ENCODE results near the gene ABAT.

Gene ABAT

DNA sequence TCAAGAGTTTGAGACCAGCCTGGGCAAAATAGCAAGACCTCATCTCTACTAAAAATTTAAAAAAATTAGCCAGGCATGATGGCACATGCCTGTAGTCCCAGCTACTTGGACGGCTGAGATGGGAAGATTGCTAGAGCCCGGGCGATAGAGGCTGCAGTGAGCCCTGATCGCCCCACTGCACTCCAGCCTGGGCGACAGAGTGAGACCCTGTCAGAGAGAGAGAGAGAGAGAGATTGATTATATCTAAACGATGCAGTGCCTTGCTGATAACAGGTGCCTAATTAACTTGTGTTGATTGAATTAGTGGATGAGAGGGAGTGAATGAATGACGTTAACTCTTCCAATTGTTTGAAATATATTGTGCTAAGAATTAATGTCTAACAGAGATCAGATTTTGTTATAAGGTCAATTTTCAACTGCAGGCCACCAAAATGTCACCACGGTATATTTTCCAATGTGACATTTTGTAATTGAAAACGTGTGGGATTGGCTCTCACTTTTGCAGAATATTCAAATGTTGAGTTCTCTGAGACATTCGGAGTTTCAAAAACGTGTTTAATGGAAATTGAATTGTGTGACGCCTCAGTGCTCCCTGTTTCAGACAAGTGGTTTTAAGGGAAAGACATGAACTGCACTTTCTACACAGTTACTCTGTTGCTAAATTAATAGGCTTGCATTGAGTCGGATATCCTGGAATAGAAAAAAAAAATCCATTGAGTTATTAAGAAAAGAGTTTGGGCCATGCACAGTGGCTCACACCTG lies 53.6 kb downstream of the ABAT start:
- TF ChIP-seq TAF1 (IDR thresholded peaks at IDR 0.05; ENCODE audit: borderline replicate concordance, insufficient read depth, low read length) (no peak), FOXP2 (optimal IDR thresholded peaks at IDR 0.05; ENCODE audit: borderline replicate concordance, extremely low read depth, extremely low read length, insufficient read depth) (no peak), SIN3A (IDR thresholded peaks at IDR 0.05; ENCODE audit: borderline replicate concordance, insufficient read depth, low read length) (no peak), POLR2AphosphoS5 (IDR thresholded peaks at IDR 0.05; ENCODE audit: low read depth, low read length) (no peak)
- TF ChIP-seq, protein P1, sequence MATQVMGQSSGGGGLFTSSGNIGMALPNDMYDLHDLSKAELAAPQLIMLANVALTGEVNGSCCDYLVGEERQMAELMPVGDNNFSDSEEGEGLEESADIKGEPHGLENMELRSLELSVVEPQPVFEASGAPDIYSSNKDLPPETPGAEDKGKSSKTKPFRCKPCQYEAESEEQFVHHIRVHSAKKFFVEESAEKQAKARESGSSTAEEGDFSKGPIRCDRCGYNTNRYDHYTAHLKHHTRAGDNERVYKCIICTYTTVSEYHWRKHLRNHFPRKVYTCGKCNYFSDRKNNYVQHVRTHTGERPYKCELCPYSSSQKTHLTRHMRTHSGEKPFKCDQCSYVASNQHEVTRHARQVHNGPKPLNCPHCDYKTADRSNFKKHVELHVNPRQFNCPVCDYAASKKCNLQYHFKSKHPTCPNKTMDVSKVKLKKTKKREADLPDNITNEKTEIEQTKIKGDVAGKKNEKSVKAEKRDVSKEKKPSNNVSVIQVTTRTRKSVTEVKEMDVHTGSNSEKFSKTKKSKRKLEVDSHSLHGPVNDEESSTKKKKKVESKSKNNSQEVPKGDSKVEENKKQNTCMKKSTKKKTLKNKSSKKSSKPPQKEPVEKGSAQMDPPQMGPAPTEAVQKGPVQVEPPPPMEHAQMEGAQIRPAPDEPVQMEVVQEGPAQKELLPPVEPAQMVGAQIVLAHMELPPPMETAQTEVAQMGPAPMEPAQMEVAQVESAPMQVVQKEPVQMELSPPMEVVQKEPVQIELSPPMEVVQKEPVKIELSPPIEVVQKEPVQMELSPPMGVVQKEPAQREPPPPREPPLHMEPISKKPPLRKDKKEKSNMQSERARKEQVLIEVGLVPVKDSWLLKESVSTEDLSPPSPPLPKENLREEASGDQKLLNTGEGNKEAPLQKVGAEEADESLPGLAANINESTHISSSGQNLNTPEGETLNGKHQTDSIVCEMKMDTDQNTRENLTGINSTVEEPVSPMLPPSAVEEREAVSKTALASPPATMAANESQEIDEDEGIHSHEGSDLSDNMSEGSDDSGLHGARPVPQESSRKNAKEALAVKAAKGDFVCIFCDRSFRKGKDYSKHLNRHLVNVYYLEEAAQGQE (IDR thresholded peaks at IDR 0.05; ENCODE audit: insufficient read depth in 1 of 2, low read depth in 2 of 2, low read length in 2 of 2): no peak

DNA sequence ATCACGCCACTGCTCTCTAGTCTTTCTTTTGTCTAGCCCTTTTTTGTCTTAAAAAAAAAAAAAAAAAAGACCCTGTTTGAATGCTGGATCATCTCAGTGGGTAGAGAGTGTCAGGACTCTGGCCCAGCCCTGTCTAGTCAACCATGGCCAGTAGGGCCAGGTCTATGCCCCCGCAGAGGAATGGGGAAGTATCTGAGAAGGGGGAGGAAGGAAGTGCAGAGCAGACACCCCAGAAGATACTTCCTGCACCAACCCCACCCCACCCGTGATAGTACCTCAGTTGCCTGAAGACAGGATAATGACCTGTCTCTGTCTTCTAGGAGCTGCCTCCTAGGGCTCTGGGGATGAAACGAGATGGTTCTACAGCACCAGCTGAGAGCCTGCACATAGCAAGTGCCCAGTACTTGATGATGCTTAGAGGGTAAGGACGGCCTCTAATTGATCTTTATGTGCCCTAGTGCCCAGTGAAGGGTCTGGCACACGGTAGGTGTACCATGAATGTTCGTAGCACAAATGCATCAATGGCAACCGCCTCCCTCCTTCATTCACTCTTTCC lies 55.4 kb downstream of the ABAT start:
- no peak for TF ChIP-seq SIN3A (IDR thresholded peaks at IDR 0.05; ENCODE audit: borderline replicate concordance, insufficient read depth, low read length)
- no peak for TF ChIP-seq POLR2AphosphoS5 (IDR thresholded peaks at IDR 0.05; ENCODE audit: low read depth, low read length)
- TF ChIP-seq TAF1 (IDR thresholded peaks at IDR 0.05; ENCODE audit: borderline replicate concordance, insufficient read depth, low read length): no peak
- TF ChIP-seq, protein P1 (IDR thresholded peaks at IDR 0.05; ENCODE audit: insufficient read depth in 1 of 2, low read depth in 2 of 2, low read length in 2 of 2): no peak
- no peak for TF ChIP-seq FOXP2 (optimal IDR thresholded peaks at IDR 0.05; ENCODE audit: borderline replicate concordance, extremely low read depth, extremely low read length, insufficient read depth)

DNA sequence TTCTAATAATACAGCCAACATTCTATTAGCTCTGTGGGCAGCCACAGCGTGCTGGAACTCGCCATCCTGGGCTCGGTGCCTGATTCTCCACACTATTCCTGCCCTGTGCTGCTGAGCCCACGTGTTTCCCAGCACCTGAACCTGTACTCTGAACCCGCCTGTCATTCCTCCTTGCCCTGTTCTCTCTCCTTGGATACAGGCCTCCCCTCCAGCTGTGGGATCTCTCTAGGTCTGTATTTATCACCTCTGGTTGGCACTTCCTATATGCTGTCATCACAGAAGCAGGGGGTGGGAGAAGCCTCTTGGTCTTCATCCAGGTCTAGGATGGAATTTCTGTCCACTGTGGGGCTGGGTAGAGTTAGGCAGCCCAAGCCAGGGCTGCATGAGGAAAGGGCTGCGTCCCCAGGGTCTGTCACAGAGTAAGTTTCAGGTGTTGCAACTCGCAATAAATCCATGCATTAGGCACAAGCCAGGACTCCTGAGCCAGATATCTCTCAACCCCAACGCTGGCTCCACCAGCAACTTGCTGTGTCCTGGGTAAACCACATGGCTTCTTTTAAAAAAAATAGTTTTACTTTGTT lies 56.0 kb downstream of the ABAT start:
- TF ChIP-seq, protein P1 (IDR thresholded peaks at IDR 0.05; ENCODE audit: insufficient read depth in 1 of 2, low read depth in 2 of 2, low read length in 2 of 2): no peak
- TF ChIP-seq SIN3A (IDR thresholded peaks at IDR 0.05; ENCODE audit: borderline replicate concordance, insufficient read depth, low read length): no peak
- no peak for TF ChIP-seq FOXP2 (optimal IDR thresholded peaks at IDR 0.05; ENCODE audit: borderline replicate concordance, extremely low read depth, extremely low read length, insufficient read depth)
- TF ChIP-seq TAF1 (IDR thresholded peaks at IDR 0.05; ENCODE audit: borderline replicate concordance, insufficient read depth, low read length): no peak
- no peak for TF ChIP-seq POLR2AphosphoS5 (IDR thresholded peaks at IDR 0.05; ENCODE audit: low read depth, low read length)

DNA sequence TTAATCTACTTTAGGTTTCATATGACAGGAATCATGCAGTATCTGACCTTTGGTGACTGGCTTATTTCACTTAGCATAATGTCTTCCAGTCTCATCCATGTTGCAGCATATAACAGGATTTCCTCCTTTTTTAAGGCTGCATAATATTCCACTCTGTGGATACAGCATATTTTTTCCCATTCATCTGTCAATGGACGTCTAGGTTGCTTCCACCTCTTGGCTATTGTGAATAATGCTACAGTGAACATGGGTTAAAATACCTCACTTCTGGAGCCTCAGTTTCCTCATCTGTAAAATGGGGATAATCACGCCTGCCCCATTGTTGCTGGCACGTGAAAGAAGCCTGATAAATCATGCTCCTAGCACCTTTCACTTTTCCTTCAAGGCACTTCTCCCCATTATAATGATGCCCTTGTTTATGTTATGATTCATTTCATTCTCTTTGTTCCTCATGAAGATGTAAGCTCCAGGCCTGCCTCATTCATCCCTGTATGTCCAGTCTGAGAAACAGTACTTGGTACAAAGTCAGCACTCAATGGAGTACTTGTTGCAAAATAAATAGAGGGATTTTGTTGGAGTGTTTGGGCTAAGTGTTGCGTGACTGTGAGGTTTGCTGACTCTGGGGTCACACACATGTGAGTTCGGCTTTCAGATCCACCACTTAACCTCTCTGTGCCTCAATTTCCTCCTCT lies 59.6 kb downstream of the ABAT start:
- TF ChIP-seq SIN3A (IDR thresholded peaks at IDR 0.05; ENCODE audit: borderline replicate concordance, insufficient read depth, low read length) (no peak), FOXP2 (optimal IDR thresholded peaks at IDR 0.05; ENCODE audit: borderline replicate concordance, extremely low read depth, extremely low read length, insufficient read depth) (no peak), POLR2AphosphoS5 (IDR thresholded peaks at IDR 0.05; ENCODE audit: low read depth, low read length) (no peak)

DNA sequence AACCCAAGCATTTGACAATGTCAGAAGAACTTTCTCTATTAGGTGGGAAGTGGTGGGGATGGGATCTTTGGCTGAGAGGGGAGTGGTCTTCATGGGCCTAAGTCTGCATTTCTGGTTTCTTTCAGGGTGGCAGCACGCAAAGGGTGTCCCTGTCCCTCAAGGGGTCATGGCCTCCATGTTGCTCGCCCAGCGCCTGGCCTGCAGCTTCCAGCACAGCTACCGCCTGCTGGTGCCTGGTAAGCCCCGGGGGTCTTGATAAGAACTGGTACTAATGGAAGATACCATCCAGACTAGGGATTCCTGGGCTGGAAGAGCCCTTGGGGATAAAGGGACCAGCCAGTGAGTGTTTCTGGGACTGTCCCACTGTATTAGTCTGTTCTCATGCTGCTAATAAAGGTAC lies 61.2 kb downstream of the ABAT start:
- TF ChIP-seq POLR2AphosphoS5 (IDR thresholded peaks at IDR 0.05; ENCODE audit: low read depth, low read length) (no peak), SIN3A (IDR thresholded peaks at IDR 0.05; ENCODE audit: borderline replicate concordance, insufficient read depth, low read length) (no peak), FOXP2 (optimal IDR thresholded peaks at IDR 0.05; ENCODE audit: borderline replicate concordance, extremely low read depth, extremely low read length, insufficient read depth) (no peak), TAF1 (IDR thresholded peaks at IDR 0.05; ENCODE audit: borderline replicate concordance, insufficient read depth, low read length) (no peak)
- TF ChIP-seq, protein P1 (IDR thresholded peaks at IDR 0.05; ENCODE audit: insufficient read depth in 1 of 2, low read depth in 2 of 2, low read length in 2 of 2): no peak

Data from PFSK-1 (cell line).